Mesenteric fat pad (tissue), 1 donor: ENCODE data around the gene XYLT2. TPM values are rescaled to one million over a fixed set of nuclear protein-coding genes. Genes with fewer than 3 reads are reported as not detected.

Source experiments
- DNase-seq: peaks from one replicate; pipeline ENCODE4 v3.0.0-alpha.2; 2020; ENCODE audit warnings: low spot score
- total RNA-seq: library from RNA; stranded (reverse); fragmentation: NEBNext Ultra II Directional; extraction: Animal tissue kit (Norgen Biotek cat#: 25700); gene quantifications from one replicate; pipeline ENCODE4 v1.2.1, GENCODE V29; 2021
- donor health status: DM: yes; HTN: yes; CAD: no.

XYLT2 gene
- total RNA-seq, 1 donor from 2014 or later: 14.4 TPM

- peak; percentile 79 for DNase-seq
These were observed 17.5 kb downstream of the XYLT2 start for GRCh38 chr17:50363217-50364060.

GRCh38 chr17:50364061-50364458 lies 18.1 kb downstream of the XYLT2 start:
- DNase-seq: no peak

- DNase-seq: no peak
These were observed 18.8 kb downstream of the XYLT2 start for GRCh38 chr17:50364715-50365114.

- DNase-seq: no peak
These were observed 19.2 kb downstream of the XYLT2 start for GRCh38 chr17:50365165-50365564.

- DNase-seq: no peak
These were observed 19.9 kb downstream of the XYLT2 start for GRCh38 chr17:50365649-50366393.

- DNase-seq: no peak
These were observed 21.5 kb downstream of the XYLT2 start for GRCh38 chr17:50367401-50367800.

GRCh38 chr17:50370052-50370451 lies 24.1 kb downstream of the XYLT2 start:
- DNase-seq: no peak

GRCh38 chr17:50371526-50371925 lies 25.6 kb downstream of the XYLT2 start:
- DNase-seq: no peak

GRCh38 chr17:50372222-50372757 lies 26.4 kb downstream of the XYLT2 start:
- no peak for DNase-seq

- DNase-seq: no peak
These were observed 27.0 kb downstream of the XYLT2 start, which contains the start of the genes EME1 and MRPL27 for GRCh38 chr17:50372758-50373556. EME1 (plus strand) TSS chr17:50373229; CDS start chr17:50375209, 1,980 bp downstream. MRPL27 (minus strand) TSS chr17:50373184; CDS start chr17:50373170, 14 bp downstream.

- no peak for DNase-seq
These were observed 27.8 kb downstream of the XYLT2 start for GRCh38 chr17:50373705-50374104.

- DNase-seq: no peak
These were observed 30.1 kb downstream of the XYLT2 start for GRCh38 chr17:50375858-50376538.

- DNase-seq: no peak
These were observed 33.6 kb downstream of the XYLT2 start for GRCh38 chr17:50379351-50380132.

GRCh38 chr17:50380369-50381259 lies 34.7 kb downstream of the XYLT2 start:
- DNase-seq: no peak

GRCh38 chr17:50381260-50381815 lies 35.4 kb downstream of the XYLT2 start:
- DNase-seq: no peak

GRCh38 chr17:50381920-50382319 lies 36.0 kb downstream of the XYLT2 start:
- no peak for DNase-seq

GRCh38 chr17:50382931-50383330 lies 37.0 kb downstream of the XYLT2 start:
- DNase-seq: no peak

GRCh38 chr17:50386510-50386909 lies 40.6 kb downstream of the XYLT2 start:
- no peak for DNase-seq
